ENCODE data around the gene WWOX.
"Not testable (repeated sequence)": the region's sequence is repeated elsewhere in the genome, so short reads cannot be mapped to it uniquely, and the experiment has no call there.

The WWOX gene

DNA sequence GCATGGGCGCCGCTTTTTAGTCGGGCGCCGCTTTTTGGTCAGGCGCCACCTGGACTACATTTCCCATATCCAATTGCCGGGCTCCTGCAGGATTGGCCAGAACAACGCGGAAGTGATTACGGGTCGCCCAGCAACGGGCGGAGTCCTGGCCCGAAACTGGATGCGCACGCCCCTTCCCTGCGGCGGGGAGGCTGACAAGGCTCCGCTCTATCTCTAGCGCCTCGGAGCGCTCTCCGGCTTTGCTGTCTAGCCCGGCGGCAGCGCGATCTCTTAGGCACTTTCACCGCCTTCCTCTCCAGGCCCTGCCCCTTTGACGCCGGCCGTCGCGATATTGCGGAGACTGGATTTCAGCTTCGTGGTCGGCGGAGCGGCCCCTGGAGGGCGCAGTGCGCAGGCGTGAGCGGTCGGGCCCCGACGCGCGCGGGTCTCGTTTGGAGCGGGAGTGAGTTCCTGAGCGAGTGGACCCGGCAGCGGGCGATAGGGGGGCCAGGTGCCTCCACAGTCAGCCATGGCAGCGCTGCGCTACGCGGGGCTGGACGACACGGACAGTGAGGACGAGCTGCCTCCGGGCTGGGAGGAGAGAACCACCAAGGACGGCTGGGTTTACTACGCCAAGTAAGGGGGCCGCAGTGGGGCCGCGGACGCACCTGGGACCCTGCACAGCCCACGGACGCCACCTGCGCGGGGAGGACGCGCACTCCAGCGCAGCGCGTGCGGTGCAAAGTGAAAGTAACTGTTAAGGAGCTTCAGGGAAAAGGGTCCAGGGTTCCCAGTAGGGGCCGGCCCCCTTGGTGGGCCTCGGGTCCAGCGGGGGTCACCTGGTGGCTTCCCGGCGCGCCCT, at the start of gene WWOX:
WWOX (plus strand) TSS at position 384 of the 841 bp plus-strand sequence.
- Histone ChIP-seq H3K4me3 (peak within 1 kb of the TSS; percentile 80 to 85), H3K27me3 (no peaks in the 10 kb centered on the region), H3K9me3 (no peaks in the 10 kb centered on the region), H3K4me1 (peaks cover under 1 to 36% (median 25%) of the 10 kb centered on the region in 4 donors), H3K36me3 (no peaks in the 10 kb centered on the region), H3K27ac (peak within 1 kb of the TSS; percentile 85 to 94)
- peak; percentile 97 to 98 for DNase-seq
- TF ChIP-seq, protein P1, sequence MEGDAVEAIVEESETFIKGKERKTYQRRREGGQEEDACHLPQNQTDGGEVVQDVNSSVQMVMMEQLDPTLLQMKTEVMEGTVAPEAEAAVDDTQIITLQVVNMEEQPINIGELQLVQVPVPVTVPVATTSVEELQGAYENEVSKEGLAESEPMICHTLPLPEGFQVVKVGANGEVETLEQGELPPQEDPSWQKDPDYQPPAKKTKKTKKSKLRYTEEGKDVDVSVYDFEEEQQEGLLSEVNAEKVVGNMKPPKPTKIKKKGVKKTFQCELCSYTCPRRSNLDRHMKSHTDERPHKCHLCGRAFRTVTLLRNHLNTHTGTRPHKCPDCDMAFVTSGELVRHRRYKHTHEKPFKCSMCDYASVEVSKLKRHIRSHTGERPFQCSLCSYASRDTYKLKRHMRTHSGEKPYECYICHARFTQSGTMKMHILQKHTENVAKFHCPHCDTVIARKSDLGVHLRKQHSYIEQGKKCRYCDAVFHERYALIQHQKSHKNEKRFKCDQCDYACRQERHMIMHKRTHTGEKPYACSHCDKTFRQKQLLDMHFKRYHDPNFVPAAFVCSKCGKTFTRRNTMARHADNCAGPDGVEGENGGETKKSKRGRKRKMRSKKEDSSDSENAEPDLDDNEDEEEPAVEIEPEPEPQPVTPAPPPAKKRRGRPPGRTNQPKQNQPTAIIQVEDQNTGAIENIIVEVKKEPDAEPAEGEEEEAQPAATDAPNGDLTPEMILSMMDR (IDR thresholded peaks at IDR 0.05): peak in 1 of 2 experiments; percentile 68
- intact Hi-C loops (cut with DNase I; ENCODE audit: low total_unique reads): no loop called here

DNA sequence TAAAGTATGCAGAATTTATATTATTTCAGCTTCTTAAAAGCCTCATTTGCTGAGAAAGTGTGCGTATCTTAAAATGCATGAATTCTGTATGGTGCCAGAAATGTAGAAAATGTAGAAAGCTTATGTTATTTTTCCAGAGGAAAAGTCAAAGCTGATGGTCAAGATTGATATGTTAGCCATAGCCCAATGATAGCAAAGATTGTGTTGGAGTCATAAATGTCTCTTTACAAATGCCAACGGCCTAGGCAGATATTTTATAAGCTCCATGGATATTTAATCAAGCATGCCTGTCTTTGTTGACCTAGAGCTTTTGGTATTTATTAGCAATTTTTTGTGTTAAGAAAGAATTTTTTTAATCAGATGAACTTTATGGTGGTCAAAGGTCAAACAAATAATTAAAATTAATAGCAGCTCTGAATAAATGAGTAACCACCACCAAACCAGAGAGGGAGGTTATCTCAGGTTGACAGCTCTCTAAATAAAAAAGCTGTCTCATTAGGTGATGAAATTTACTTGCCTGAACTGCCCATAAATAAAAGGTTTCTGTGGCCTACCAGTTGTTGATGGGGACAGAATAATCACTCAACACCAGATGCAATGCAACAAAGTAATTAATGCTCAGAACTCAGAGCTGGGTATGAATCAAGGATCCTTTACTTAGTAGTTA, 48.6 kb upstream of the WWOX start:
- H3K4me3 ChIP-seq: no peak overlapping the region
- DNase-seq: no peak
- H3K4me1 ChIP-seq: peaks cover 0 to 3% (median under 1%) of the 10 kb centered on the region in 4 donors
- H3K27me3 ChIP-seq: no peaks in the 10 kb centered on the region
- no peaks in the 10 kb centered on the region for H3K9me3 ChIP-seq
- TF ChIP-seq, protein P1 (IDR thresholded peaks at IDR 0.05): no peak
- intact Hi-C loops (cut with DNase I; ENCODE audit: low total_unique reads): no loop called here
- no peaks in the 10 kb centered on the region for H3K36me3 ChIP-seq
- H3K27ac ChIP-seq: no peak overlapping the region

- no peak for DNase-seq
- intact Hi-C loops (cut with DNase I; ENCODE audit: low total_unique reads): no loop called here
- H3K4me3 ChIP-seq: no peak overlapping the region
- H3K36me3 ChIP-seq: no peaks in the 10 kb centered on the region
- H3K9me3 ChIP-seq: no peaks in the 10 kb centered on the region
- H3K27ac ChIP-seq: no peak overlapping the region
- peaks cover 0 to 3% (median 0%) of the 10 kb centered on the region in 4 donors for H3K4me1 ChIP-seq
- no peaks in the 10 kb centered on the region for H3K27me3 ChIP-seq
- TF ChIP-seq, protein P1 (IDR thresholded peaks at IDR 0.05): no peak
Observed at GRCh38 chr16:78057803-78058564, 41.5 kb upstream of the WWOX start.

DNA sequence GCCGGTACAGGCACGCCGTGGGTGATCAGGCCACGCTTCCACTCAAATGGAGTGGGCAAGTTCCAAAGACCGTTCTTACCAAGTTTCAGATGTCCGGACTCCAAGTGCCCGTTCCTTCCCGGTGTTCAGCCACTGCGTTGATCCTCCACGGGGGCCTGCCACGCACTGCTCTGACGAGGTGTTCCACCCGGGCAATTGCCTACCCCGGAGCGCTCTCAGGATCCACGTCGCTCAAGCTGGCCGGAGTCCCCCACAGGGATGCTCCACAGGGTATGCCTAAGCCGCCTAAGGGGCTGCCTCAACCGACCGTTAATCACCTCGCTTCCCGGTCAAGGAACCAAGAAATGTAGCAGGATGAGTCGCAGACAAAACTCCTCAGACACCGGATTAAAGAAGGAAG, 39.6 kb upstream of the WWOX start:
- H3K4me1 ChIP-seq; intact Hi-C loops (cut with DNase I; ENCODE audit: low total_unique reads); H3K4me3 ChIP-seq; H3K27ac ChIP-seq; H3K27me3 ChIP-seq; DNase-seq; H3K36me3 ChIP-seq; H3K9me3 ChIP-seq: not testable (repeated sequence)

GRCh38 chr16:78060295-78060694, 39.2 kb upstream of the WWOX start:
- no peak overlapping the region for H3K4me3 ChIP-seq
- TF ChIP-seq, protein P1 (IDR thresholded peaks at IDR 0.05): no peak
- intact Hi-C loops (cut with DNase I; ENCODE audit: low total_unique reads): no loop called here
- no peaks in the 10 kb centered on the region for H3K27me3 ChIP-seq
- H3K9me3 ChIP-seq: no peaks in the 10 kb centered on the region
- H3K4me1 ChIP-seq: peaks cover 0 to 3% (median 1%) of the 10 kb centered on the region in 4 donors
- DNase-seq: no peak
- no peaks in the 10 kb centered on the region for H3K36me3 ChIP-seq
- no peak overlapping the region for H3K27ac ChIP-seq

Measured in tibial artery (tissue), 4 donors.